Neural cell (in vitro differentiated cells): ENCODE results near the gene MRTFA. TPM values are rescaled to one million over a fixed set of nuclear protein-coding genes. Genes with fewer than 3 reads are reported as not detected.

Experiments used
- H2AFZ ChIP-seq: fragments of 200-600, 300-800 bp; sonication (generic), shearing (Covaris generic); 2 replicates; pipeline ENCODE4 v1.6.0; 2014; ENCODE audit warnings: low read depth, mild to moderate bottlenecking, antibody characterized with exemption, low read length, moderate library complexity
- H3F3A ChIP-seq: fragments of 200-600 bp; shearing (Covaris generic); 2 replicates; pipeline ENCODE4 v1.6.1; 2016; ENCODE audit warnings: mild to moderate bottlenecking, moderate library complexity, mixed read lengths, antibody characterized with exemption, low read length; ENCODE audit not compliant: insufficient read depth, poor library complexity, severe bottlenecking
- H3K27ac ChIP-seq: fragments of 200-600, 300-800 bp; sonication (generic), shearing (Covaris generic); 2 replicates; pipeline ENCODE4 v1.5.1; 2014; ENCODE audit warnings: mild to moderate bottlenecking, low read length, moderate library complexity
- H3K27me3 ChIP-seq: fragments of 300-800, 200-600 bp; sonication (generic), shearing (Covaris generic); 2 replicates; pipeline ENCODE4 v1.6.0; 2014; ENCODE audit warnings: mild to moderate bottlenecking, low read depth, low read length, moderate library complexity; ENCODE audit not compliant: insufficient read depth
- H3K36me3 ChIP-seq: fragments of 300-800, 200-600 bp; sonication (generic), shearing (Covaris generic); 2 replicates; pipeline ENCODE4 v1.5.1; 2014; ENCODE audit warnings: mild to moderate bottlenecking, antibody characterized with exemption, low read length, moderate library complexity; ENCODE audit not compliant: insufficient read depth
- H3K4me2 ChIP-seq: fragments of 300-800, 200-600 bp; sonication (generic), shearing (Covaris generic); 2 replicates; pipeline ENCODE4 v1.6.0; 2014; ENCODE audit warnings: mild to moderate bottlenecking, low read length
- H3K4me3 ChIP-seq: fragments of 300-800, 200-600 bp; sonication (generic), shearing (Covaris generic); 2 replicates; pipeline ENCODE4 v1.5.1; 2014; ENCODE audit warnings: mild to moderate bottlenecking, low read length, moderate library complexity
- H3K79me2 ChIP-seq: fragments of 200-600 bp; shearing (Covaris generic); replicated peaks from 2 replicates; pipeline ENCODE4 v1.6.0; 2014; ENCODE audit warnings: mild to moderate bottlenecking, low read length, moderate library complexity; ENCODE audit not compliant: insufficient read depth
- H3K9ac ChIP-seq: fragments of 300-800, 200-600 bp; sonication (generic), shearing (Covaris generic); 2 replicates; pipeline ENCODE4 v1.6.1; 2016; ENCODE audit warnings: mild to moderate bottlenecking, low read length, mixed read lengths
- H3K9me2 ChIP-seq: fragments of 200-600 bp; shearing (Covaris generic); 2 replicates; pipeline ENCODE4 v1.6.1; 2016; ENCODE audit warnings: mild to moderate bottlenecking, low read length, mixed read lengths; ENCODE audit not compliant: insufficient read depth
- H3K9me3 ChIP-seq: fragments of 200-600, 300-800 bp; sonication (generic), shearing (Covaris generic); 2 replicates; pipeline ENCODE4 v1.6.1; 2016; ENCODE audit warnings: mild to moderate bottlenecking, mixed run types, low read length, moderate library complexity, mixed read lengths
- H4K20me1 ChIP-seq: fragments of 200-600 bp; shearing (Covaris generic); 2 replicates; pipeline ENCODE4 v1.6.1; 2016; ENCODE audit warnings: mild to moderate bottlenecking, mixed run types; ENCODE audit not compliant: insufficient read depth
- CTCF ChIP-seq: fragments of 450-650 bp; IDR thresholded peaks from 2 replicates; pipeline ENCODE4 v1.5.1; 2014; ENCODE audit warnings: antibody characterized with exemption, mild to moderate bottlenecking, moderate library complexity; ENCODE audit not compliant: poor library complexity, severe bottlenecking
- EP300 ChIP-seq: fragments of 450-650 bp; conservative IDR thresholded peaks from 2 replicates; pipeline ENCODE4 v1.6.1; 2014; ENCODE audit warnings: antibody characterized with exemption, mild to moderate bottlenecking, moderate library complexity; ENCODE audit not compliant: poor library complexity, severe bottlenecking
- EZH2 ChIP-seq: fragments of 200-600, 300-800 bp; shearing (Covaris generic), sonication (generic); IDR thresholded peaks from 2 replicates; pipeline ENCODE4 v1.6.1; 2014; ENCODE audit warnings: antibody characterized with exemption, low read length, borderline replicate concordance, mild to moderate bottlenecking; ENCODE audit not compliant: insufficient read depth, poor library complexity, severe bottlenecking
- MXI1 ChIP-seq: fragments of 450-650 bp; conservative IDR thresholded peaks from 2 replicates; pipeline ENCODE4 v1.6.1; 2014; ENCODE audit warnings: antibody characterized with exemption, mild to moderate bottlenecking; ENCODE audit not compliant: poor library complexity, severe bottlenecking
- POLR2AphosphoS5 ChIP-seq: IDR thresholded peaks from 2 replicates; pipeline ENCODE4 v1.6.1; 2012
- RAD21 ChIP-seq: fragments of 450-650 bp; conservative IDR thresholded peaks from 2 replicates; pipeline ENCODE4 v1.6.1; 2014; ENCODE audit warnings: antibody characterized with exemption, mild to moderate bottlenecking, moderate library complexity
- SMC3 ChIP-seq: fragments of 450-650 bp; conservative IDR thresholded peaks from 2 replicates; pipeline ENCODE4 v1.6.1; 2014; ENCODE audit warnings: antibody characterized with exemption, mild to moderate bottlenecking, moderate library complexity; ENCODE audit not compliant: poor library complexity
- TAF1 ChIP-seq: IDR thresholded peaks from 2 replicates; pipeline ENCODE4 v1.6.1; 2012; ENCODE audit warnings: low read depth
- polyA plus RNA-seq: library from polyadenylated mRNA; depleted of rRNA; stranded (reverse); fragments of >200 nt; gene quantifications from 2 replicates; pipeline ENCODE4 v1.2.3, GENCODE V29; 2014
- TF ChIP-seq, protein P1 (sequence below): IDR thresholded peaks from 2 replicates; pipeline ENCODE4 v1.6.1; 2012; ENCODE audit warnings: borderline replicate concordance

MRTFA gene
- polyA plus RNA-seq, 1 donor from 2014 or later: 19.3 TPM

DNA sequence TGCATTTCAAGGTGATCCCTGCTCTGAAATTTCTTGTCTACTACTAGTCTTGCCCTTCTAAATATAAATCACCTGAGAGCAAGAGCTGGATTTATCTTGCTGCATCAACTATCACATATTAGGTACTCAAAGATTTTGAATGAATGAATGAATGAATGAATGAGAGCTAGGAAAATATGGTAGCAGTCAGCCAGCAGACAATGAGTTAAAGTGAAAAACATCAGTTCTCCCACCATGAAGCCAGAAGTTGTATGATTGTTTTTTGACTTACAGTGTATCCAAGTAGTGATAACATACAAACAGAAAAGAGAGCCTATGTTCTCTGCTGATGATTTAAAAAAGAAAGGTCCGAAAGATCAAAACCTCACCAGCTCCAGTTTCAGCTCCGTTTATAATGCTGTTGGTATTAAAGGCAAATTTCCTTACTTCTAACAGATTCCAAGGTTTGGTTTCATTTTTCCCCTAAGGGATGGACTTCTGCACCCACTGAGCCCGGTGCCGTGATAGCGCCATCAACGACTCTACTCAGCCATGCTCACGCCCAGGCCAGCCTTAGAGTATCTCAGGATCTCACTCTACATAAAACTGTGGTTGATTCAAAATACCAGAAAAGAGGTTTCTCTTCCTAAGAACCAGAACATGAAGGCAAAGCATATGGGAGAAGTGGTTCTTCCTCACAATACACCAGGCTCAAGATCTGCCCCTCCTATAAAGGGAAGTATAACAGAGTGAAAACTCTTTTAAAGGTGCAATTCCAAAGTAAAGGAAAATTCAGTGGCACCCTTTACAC is 174.1 kb downstream of the MRTFA start:
- Histone ChIP-seq H3K4me2 (no peak overlapping the region), H3K9me3 (no peaks in the 10 kb centered on the region), H3K36me3 (no peaks in the 10 kb centered on the region), H3F3A (no peaks in the 10 kb centered on the region), H3K9me2 (no peaks in the 10 kb centered on the region), H3K27ac (no peak overlapping the region), H4K20me1 (no peaks in the 10 kb centered on the region), H3K27me3 (no peaks in the 10 kb centered on the region), H2AFZ (no peak overlapping the region), H3K9ac (no peak overlapping the region), H3K4me3 (no peak overlapping the region), H3K79me2 (no peaks in the 10 kb centered on the region)
- TF ChIP-seq SMC3 (no peak), CTCF (no peak), POLR2AphosphoS5 (no peak), EP300 (no peak), EZH2 (no peak), TAF1 (no peak), MXI1 (no peak), RAD21 (no peak)
- TF ChIP-seq, protein P1, sequence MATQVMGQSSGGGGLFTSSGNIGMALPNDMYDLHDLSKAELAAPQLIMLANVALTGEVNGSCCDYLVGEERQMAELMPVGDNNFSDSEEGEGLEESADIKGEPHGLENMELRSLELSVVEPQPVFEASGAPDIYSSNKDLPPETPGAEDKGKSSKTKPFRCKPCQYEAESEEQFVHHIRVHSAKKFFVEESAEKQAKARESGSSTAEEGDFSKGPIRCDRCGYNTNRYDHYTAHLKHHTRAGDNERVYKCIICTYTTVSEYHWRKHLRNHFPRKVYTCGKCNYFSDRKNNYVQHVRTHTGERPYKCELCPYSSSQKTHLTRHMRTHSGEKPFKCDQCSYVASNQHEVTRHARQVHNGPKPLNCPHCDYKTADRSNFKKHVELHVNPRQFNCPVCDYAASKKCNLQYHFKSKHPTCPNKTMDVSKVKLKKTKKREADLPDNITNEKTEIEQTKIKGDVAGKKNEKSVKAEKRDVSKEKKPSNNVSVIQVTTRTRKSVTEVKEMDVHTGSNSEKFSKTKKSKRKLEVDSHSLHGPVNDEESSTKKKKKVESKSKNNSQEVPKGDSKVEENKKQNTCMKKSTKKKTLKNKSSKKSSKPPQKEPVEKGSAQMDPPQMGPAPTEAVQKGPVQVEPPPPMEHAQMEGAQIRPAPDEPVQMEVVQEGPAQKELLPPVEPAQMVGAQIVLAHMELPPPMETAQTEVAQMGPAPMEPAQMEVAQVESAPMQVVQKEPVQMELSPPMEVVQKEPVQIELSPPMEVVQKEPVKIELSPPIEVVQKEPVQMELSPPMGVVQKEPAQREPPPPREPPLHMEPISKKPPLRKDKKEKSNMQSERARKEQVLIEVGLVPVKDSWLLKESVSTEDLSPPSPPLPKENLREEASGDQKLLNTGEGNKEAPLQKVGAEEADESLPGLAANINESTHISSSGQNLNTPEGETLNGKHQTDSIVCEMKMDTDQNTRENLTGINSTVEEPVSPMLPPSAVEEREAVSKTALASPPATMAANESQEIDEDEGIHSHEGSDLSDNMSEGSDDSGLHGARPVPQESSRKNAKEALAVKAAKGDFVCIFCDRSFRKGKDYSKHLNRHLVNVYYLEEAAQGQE: no peak

DNA sequence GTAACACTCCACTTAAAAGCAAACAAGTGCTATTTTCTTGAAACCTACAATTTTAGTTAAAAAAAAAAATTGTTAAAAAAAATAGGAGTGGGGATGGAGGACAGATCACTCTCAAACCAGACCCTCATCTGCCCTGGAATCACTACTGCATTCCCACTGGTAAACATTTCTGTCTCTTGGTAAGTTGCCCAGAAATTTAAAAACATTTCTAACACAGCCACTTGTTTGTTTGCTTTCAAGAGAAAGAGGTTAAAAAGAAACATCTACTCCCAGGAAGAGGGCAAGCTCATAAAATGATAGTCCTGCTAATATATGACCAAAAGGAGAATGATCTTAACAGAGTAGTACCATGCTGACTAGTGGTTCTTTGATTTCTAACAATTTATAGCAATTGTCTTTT is 182.8 kb downstream of the MRTFA start:
- no peak overlapping the region for H3K4me2 ChIP-seq
- no peaks in the 10 kb centered on the region for H3K9me2 ChIP-seq
- H3K36me3 ChIP-seq: no peaks in the 10 kb centered on the region
- H4K20me1 ChIP-seq: no peaks in the 10 kb centered on the region
- H3K27ac ChIP-seq: no peak overlapping the region
- no peak overlapping the region for H2AFZ ChIP-seq
- H3K79me2 ChIP-seq: no peaks in the 10 kb centered on the region
- no peaks in the 10 kb centered on the region for H3F3A ChIP-seq
- no peaks in the 10 kb centered on the region for H3K27me3 ChIP-seq
- TF ChIP-seq MXI1 (no peak), CTCF (no peak), POLR2AphosphoS5 (no peak), EP300 (no peak)
- no peak overlapping the region for H3K4me3 ChIP-seq
- H3K9me3 ChIP-seq: no peaks in the 10 kb centered on the region
- no peak overlapping the region for H3K9ac ChIP-seq
